ENCODE results near the gene ZFAND3.

DNA sequence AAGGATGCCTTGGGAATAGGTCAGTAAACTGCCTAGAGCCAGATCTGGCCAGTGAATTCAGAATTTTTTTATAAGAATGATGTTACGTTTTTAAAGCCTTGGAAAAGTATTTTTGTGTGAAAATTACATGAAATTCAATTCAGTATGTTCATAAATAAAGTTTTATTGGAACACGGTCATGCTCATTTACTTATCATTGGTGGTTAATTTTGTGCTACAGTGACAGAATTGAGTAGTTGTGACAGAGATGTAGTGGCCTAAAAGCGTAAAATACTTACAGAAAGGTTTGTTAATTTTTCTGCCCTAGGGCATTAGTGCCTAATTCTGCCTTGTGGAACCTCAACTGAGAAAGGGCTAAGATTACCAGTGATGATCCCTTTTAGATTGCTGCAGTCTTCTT, 28.2 kb downstream of the ZFAND3 start:
- TF ChIP-seq, protein P1, sequence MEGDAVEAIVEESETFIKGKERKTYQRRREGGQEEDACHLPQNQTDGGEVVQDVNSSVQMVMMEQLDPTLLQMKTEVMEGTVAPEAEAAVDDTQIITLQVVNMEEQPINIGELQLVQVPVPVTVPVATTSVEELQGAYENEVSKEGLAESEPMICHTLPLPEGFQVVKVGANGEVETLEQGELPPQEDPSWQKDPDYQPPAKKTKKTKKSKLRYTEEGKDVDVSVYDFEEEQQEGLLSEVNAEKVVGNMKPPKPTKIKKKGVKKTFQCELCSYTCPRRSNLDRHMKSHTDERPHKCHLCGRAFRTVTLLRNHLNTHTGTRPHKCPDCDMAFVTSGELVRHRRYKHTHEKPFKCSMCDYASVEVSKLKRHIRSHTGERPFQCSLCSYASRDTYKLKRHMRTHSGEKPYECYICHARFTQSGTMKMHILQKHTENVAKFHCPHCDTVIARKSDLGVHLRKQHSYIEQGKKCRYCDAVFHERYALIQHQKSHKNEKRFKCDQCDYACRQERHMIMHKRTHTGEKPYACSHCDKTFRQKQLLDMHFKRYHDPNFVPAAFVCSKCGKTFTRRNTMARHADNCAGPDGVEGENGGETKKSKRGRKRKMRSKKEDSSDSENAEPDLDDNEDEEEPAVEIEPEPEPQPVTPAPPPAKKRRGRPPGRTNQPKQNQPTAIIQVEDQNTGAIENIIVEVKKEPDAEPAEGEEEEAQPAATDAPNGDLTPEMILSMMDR (IDR thresholded peaks at IDR 0.05; ENCODE audit: low read length): no peak
- TF ChIP-seq EZH2 (IDR thresholded peaks at IDR 0.05; ENCODE audit: borderline replicate concordance, low read length): no peak

Data from OCI-LY1 (cell line).